K562 (cell line): Measurements from ENCODE around the gene EHD2. TPM values are rescaled to one million over a fixed set of nuclear protein-coding genes. Genes with fewer than 3 reads are reported as not detected.
A peak's percentile ranks its signal among the peaks of the same experiment; 100 is the strongest.

Source experiments
- ATAC-seq: fragments of 200-7000 bp; cut with Tn5 transposase; 3 replicates; pipeline ENCODE4 v1.9.1; 2020; ENCODE audit warnings: moderate library complexity
- BruUV-seq: library from RNA; stranded (reverse); fragments of 400-500 nt; replicated peaks from 2 replicates; lab custom pipeline; 2021; lab: Mats Ljungman, UMichigan
- CTCF ChIA-PET: fragments of 300-600 bp; formaldehyde crosslinking; extraction: SDS; loops from one replicate; lab custom pipeline; 2021; ENCODE audit warnings: low intra/inter-chr PET ratio; lab: Yijun Ruan, JAX
- POLR2A ChIA-PET: fragments of 300-600, 350-650 bp; sonication (Branson Sonifier 250); formaldehyde crosslinking; extraction: SDS; loops from one replicate; lab custom pipeline; 2021; ENCODE audit warnings: antibody characterized with exemption, inconsistent platforms; lab: Yijun Ruan, JAX
- DNase-seq, 4 experiments: peaks; one replicate each; pipeline versions ENCODE4 v3.0.0 to v3.0.0-alpha.2; 2011 to 2018; ENCODE audit warnings: low spot score in 3 of 4, mixed read lengths in 3 of 4; ENCODE audit errors: extremely low read depth in 1 of 4
- FAIRE-seq: peaks from 2 replicates; lab custom pipeline; 2011; peaks lifted over from hg19 to GRCh38; lab: Jason Lieb, UNC
- H2AFZ ChIP-seq: 2 replicates; pipeline ENCODE4 v1.6.0; 2011; ENCODE audit warnings: low read depth, low read length, control low read depth, inconsistent platforms
- H3K27ac ChIP-seq: fragments of 200-600 bp; 3 replicates; pipeline ENCODE4 v1.8.0; 2011; ENCODE audit warnings: low read depth, mild to moderate bottlenecking, control low read depth, inconsistent platforms, low read length, moderate library complexity, mixed read lengths; ENCODE audit errors: extremely low read depth
- H3K27me3 ChIP-seq, 2 experiments: fragments of 300-600 bp in 1 of 2; 2 replicates in 1 of 2; 3 replicates in 1 of 2; pipeline versions ENCODE4 v1.6.0 to v1.8.0; 2011; ENCODE audit warnings: inconsistent platforms in 2 of 2, low read length in 2 of 2, mild to moderate bottlenecking in 1 of 2, mixed read lengths in 1 of 2, moderate library complexity in 1 of 2; ENCODE audit not compliant: control insufficient read depth in 2 of 2, insufficient read depth in 2 of 2
- H3K36me3 ChIP-seq: fragments of 300-600 bp; 3 replicates; pipeline ENCODE4 v1.8.0; 2011; ENCODE audit warnings: mild to moderate bottlenecking, low read length, inconsistent platforms; ENCODE audit not compliant: control insufficient read depth, insufficient read depth
- H3K4me1 ChIP-seq, 2 experiments: fragments of 200-600 bp in 1 of 2; replicated peaks in 1 of 2; 2 replicates in 1 of 2; 3 replicates in 1 of 2; pipeline versions ENCODE4 v1.5.1 to v1.8.0; 2011; ENCODE audit warnings: inconsistent platforms in 2 of 2, low read length in 2 of 2, mild to moderate bottlenecking in 1 of 2, mixed read lengths in 1 of 2, moderate library complexity in 1 of 2; ENCODE audit not compliant: control insufficient read depth in 2 of 2, insufficient read depth in 2 of 2
- H3K4me2 ChIP-seq: 2 replicates; pipeline ENCODE4 v1.6.1; 2011; ENCODE audit warnings: low read length, control low read depth, inconsistent platforms, mixed read lengths; ENCODE audit not compliant: insufficient read depth
- H3K4me3 ChIP-seq: fragments of 200-600 bp; sonication (generic), shearing (Covaris generic); 2 replicates; pipeline ENCODE4 v1.5.1; 2016; ENCODE audit warnings: control low read depth, inconsistent platforms
- H3K79me2 ChIP-seq: fragments of 200-600 bp; 3 replicates; pipeline ENCODE4 v1.8.0; 2011; ENCODE audit warnings: low read length, inconsistent platforms; ENCODE audit not compliant: control insufficient read depth, insufficient read depth
- H3K9ac ChIP-seq, 2 experiments: 2 replicates each; pipeline versions ENCODE4 v1.6.0 to v1.6.1; 2011; ENCODE audit warnings: low read depth in 2 of 2, low read length in 2 of 2, control low read depth in 1 of 2, inconsistent platforms in 1 of 2, mild to moderate bottlenecking in 1 of 2, mixed read lengths in 1 of 2; ENCODE audit not compliant: insufficient read depth in 1 of 2
- H3K9me1 ChIP-seq: one replicate; pipeline ENCODE4 v1.6.0; 2011; ENCODE audit warnings: inconsistent platforms, mild to moderate bottlenecking, low read length, moderate library complexity; ENCODE audit not compliant: control insufficient read depth, insufficient read depth
- H3K9me3 ChIP-seq: replicated peaks from 2 replicates; pipeline ENCODE4 v1.5.1; 2011; ENCODE audit warnings: low read depth, low read length, inconsistent platforms; ENCODE audit not compliant: control insufficient read depth, insufficient read depth
- H4K20me1 ChIP-seq: replicated peaks from 2 replicates; pipeline ENCODE4 v1.6.1; 2011; ENCODE audit warnings: low read length, inconsistent platforms, mixed read lengths; ENCODE audit not compliant: control insufficient read depth, insufficient read depth
- ADNP ChIP-seq: fragments of 200-800 bp; sonication (Bioruptor generic); IDR thresholded peaks from 2 replicates; pipeline ENCODE4 v1.6.1; 2016; ENCODE audit warnings: missing genetic modification characterization, missing compliant biosample characterization
- CEBPG ChIP-seq, 3 experiments: fragments of 200-800 bp in 1 of 3; sonication (Bioruptor generic) in 1 of 3; sonication (generic) in 1 of 3; formaldehyde crosslinking in 1 of 3; IDR thresholded peaks in 2 of 3; conservative IDR thresholded peaks in 1 of 3; 2 replicates each; pipeline versions ENCODE4 v1.6.1 to v1.8.0; 2016 to 2022; ENCODE audit warnings: missing compliant biosample characterization in 2 of 3, missing genetic modification characterization in 2 of 3, mild to moderate bottlenecking in 1 of 3, missing genetic modification reagents in 1 of 3
- FOXA3 ChIP-seq, 2 experiments: fragments of 450-650 bp in 1 of 2; sonication (generic) in 1 of 2; formaldehyde crosslinking; IDR thresholded peaks in 1 of 2; conservative IDR thresholded peaks in 1 of 2; 2 replicates each; pipeline versions ENCODE4 v1.4.0 to v1.8.0; 2020 to 2022; ENCODE audit warnings: mild to moderate bottlenecking in 2 of 2, missing genetic modification reagents in 1 of 2
- FOXJ3 ChIP-seq: sonication (generic); formaldehyde crosslinking; IDR thresholded peaks from 2 replicates; pipeline ENCODE4 v1.4.0; 2020; ENCODE audit warnings: mild to moderate bottlenecking, missing genetic modification reagents
- GTF2F1 ChIP-seq: IDR thresholded peaks from 2 replicates; pipeline ENCODE4 v1.6.1; 2011; ENCODE audit warnings: low read depth, low read length, improper control_type of control experiment
- HLTF ChIP-seq: fragments of 450-650 bp; IDR thresholded peaks from 2 replicates; pipeline ENCODE4 v1.6.1; 2016
- KLF13 ChIP-seq: fragments of 450-650 bp; IDR thresholded peaks from 2 replicates; pipeline ENCODE4 v1.6.1; 2016; ENCODE audit warnings: missing genetic modification characterization, low read depth, mild to moderate bottlenecking, missing compliant biosample characterization, moderate library complexity, borderline replicate concordance
- KLF16 ChIP-seq: IDR thresholded peaks from 2 replicates; pipeline ENCODE4 v1.6.1; 2016; ENCODE audit warnings: antibody characterized with exemption
- MTA3 ChIP-seq: fragments of 450-650 bp; formaldehyde crosslinking; IDR thresholded peaks from 2 replicates; pipeline ENCODE4 v1.6.1; 2017; ENCODE audit warnings: mild to moderate bottlenecking, borderline replicate concordance
- PREB ChIP-seq: sonication (generic); formaldehyde crosslinking; IDR thresholded peaks from 2 replicates; pipeline ENCODE4 v1.8.1; 2023; ENCODE audit warnings: mild to moderate bottlenecking, missing genetic modification reagents
- RBM25 ChIP-seq: fragments of 200-400 bp; formaldehyde crosslinking; IDR thresholded peaks from 2 replicates; pipeline ENCODE4 v1.6.1; 2018; ENCODE audit warnings: low read length, low read depth, moderate library complexity; ENCODE audit not compliant: severe bottlenecking
- SMC3 ChIP-seq: conservative IDR thresholded peaks from 2 replicates; pipeline ENCODE4 v1.6.1; 2011; ENCODE audit warnings: low read depth, low read length, improper control_type of control experiment; ENCODE audit not compliant: insufficient read depth
- TAF15 ChIP-seq: fragments of 200-400 bp; formaldehyde crosslinking; IDR thresholded peaks from 2 replicates; pipeline ENCODE4 v1.6.1; 2017; ENCODE audit warnings: mild to moderate bottlenecking, low read depth, low read length, moderate library complexity
- YY1 ChIP-seq, 3 experiments: IDR thresholded peaks; 2 replicates each; pipeline ENCODE4 v1.6.1; 2011; ENCODE audit warnings: low read length in 2 of 3, mild to moderate bottlenecking in 2 of 3, moderate library complexity in 2 of 3, borderline replicate concordance in 1 of 3, control low read depth in 1 of 3, low read depth in 1 of 3; ENCODE audit not compliant: insufficient read depth in 3 of 3, insufficient replicate concordance in 2 of 3, control insufficient read depth in 1 of 3, insufficient read length in 1 of 3; ENCODE audit errors: extremely low read depth in 1 of 3
- ZC3H8 ChIP-seq: fragments of 450-650 bp; IDR thresholded peaks from 2 replicates; pipeline ENCODE4 v1.6.1; 2017
- ZNF830 ChIP-seq: fragments of 250-450 bp; sonication (Bioruptor Pico); IDR thresholded peaks from 2 replicates; pipeline ENCODE4 v1.5.0; 2021; ENCODE audit warnings: mild to moderate bottlenecking
- WGBS: fragments of 100-300 bp; shearing (Covaris generic); methylation state at CpG from one replicate; pipeline ENCODE4 v1.1.6; 2016; ENCODE audit warnings: low coverage, mixed read lengths; ENCODE audit not compliant: insufficient coverage; ENCODE audit errors: missing lambda C conversion rate; 5-methylcytosine and 5-hydroxymethylcytosine counted together
- in situ Hi-C: fragments of 300-500 bp; cut with MboI; formaldehyde crosslinking; loops from 4 replicates; pipeline ENCODE4 v1.15.0; 2018; ENCODE audit warnings: inconsistent platforms, mixed read lengths
- intact Hi-C: fragments of 100-400 bp; cut with micrococcal nuclease; formaldehyde crosslinking; loops from 2 replicates; pipeline ENCODE4 v1.14.2; 2022
- polyA plus RNA-seq, 8 experiments: library from polyadenylated mRNA; depleted of rRNA in 4 of 8; stranded (reverse) in 5 of 8; unstranded in 3 of 8; fragments of >200 nt; fragmentation: Nextera tagmentation in 2 of 8; fragmentation: Illumina TruSeq in 1 of 8; extraction: Ambion mirVana in 2 of 8; extraction: Trizol in 1 of 8; gene quantifications; 2 replicates each; pipeline versions ENCODE4 v1.2.1 to v1.2.3, GENCODE V29; 2011 to 2014; ENCODE audit warnings: inconsistent platforms in 1 of 8, missing spikeins in 1 of 8
- total RNA-seq, 7 experiments: library from RNA; depleted of rRNA in 6 of 7; stranded (reverse); fragments of >200 nt in 6 of 7; fragmentation: Illumina TruSeq in 2 of 7; extraction: Trizol in 2 of 7; gene quantifications; 2 replicates each; pipeline versions ENCODE4 v1.2.1 to v1.2.3, GENCODE V29; 2011 to 2021; ENCODE audit warnings: low replicate concordance in 1 of 7

EHD2 gene
- total and polyA plus RNA-seq, 9 of the 15 experiments (the other 6 are each of a cell fraction or from before 2014, with no cell fraction given) = 1.7 to 32.2 (median 3.0) TPM

DNA sequence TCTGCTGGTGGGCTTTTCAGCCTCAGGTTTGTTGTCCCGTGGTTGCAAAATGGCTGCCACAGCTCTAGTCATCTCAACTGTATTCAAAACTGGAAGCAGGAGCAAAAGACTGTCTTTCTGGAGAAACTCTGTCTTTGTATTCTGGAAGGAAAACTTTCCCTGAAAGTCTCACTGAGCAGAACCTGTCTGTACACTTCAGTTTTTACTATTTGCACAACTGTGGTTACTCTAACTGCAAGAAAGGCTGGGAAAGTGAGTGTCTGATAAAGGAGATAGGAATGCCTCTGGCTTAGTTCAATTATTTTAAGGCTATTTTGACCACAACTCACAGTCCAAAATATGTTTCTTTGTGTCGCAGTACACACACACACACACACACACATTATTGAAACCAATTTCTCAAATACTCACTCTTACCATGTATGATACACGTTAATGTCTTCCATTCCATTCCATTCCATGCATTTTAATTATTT, 49.7 kb upstream of the EHD2 start:
- intact Hi-C loops = no loop called here
- FAIRE-seq = no peak
- Histone ChIP-seq H3K4me1 (peaks cover 22% of the 10 kb centered on the region in 2 experiments), H4K20me1 (peaks cover 14% of the 10 kb centered on the region), H3K9ac (0 out of 4 replicates have a peak overlapping the region, but pooled peaks of 1 of the 2 experiments have one; percentile 4), H3K27me3 (no peaks in the 10 kb centered on the region), H3K4me2 (peak overlapping the region; percentile 62), H2AFZ (no peak overlapping the region), H3K27ac (peak overlapping the region; percentile 48; the same call in 2 of the 3 replicates), H3K79me2 (peaks cover 7% of the 10 kb centered on the region; the same call in 2 of the 3 replicates), H3K9me3 (no peaks in the 10 kb centered on the region), H3K36me3 (0 out of 3 replicates have a peak, but pooled peaks cover 6% of the 10 kb centered on the region), H3K4me3 (no peak overlapping the region), H3K9me1 (peaks cover 3% of the 10 kb centered on the region)
- peak; percentile 43 for ATAC-seq
- POLR2A ChIA-PET = interaction anchor here (0.5 to 1.1 kb wide), 3 partner anchors 11 to 95 kb away, joined by 3 to 7 read pairs (median 3); no protein-coding TSS in a partner anchor
- BruUV-seq = no TSS peak
- 19% methylated on average over 3 of the region's 3 CpGs for WGBS
- in situ Hi-C loops = no loop called here
- CTCF ChIA-PET = no interaction called here
- TF ChIP-seq FOXJ3 (CRISPR knock-in tag) (no peak), YY1 (IDR thresholded peaks at IDR 0.05; ENCODE audit: borderline replicate concordance in 1 of 3, control insufficient read depth in 1 of 3, extremely low read depth in 1 of 3, insufficient read depth in 3 of 3, insufficient read length in 1 of 3, insufficient replicate concordance in 2 of 3, low read depth in 1 of 3, low read length in 2 of 3) (peak in 2 of 3 experiments; percentile 11 to 83), KLF16 (no peak), SMC3 (no peak), FOXA3 (CRISPR knock-in tag; conservative IDR thresholded peaks at IDR 0.05 in 1 of 2, IDR thresholded peaks at IDR 0.05 in 1 of 2) (0 out of 4 replicates have a peak, but pooled peaks of 1 of the 2 experiments have one; percentile 36), GTF2F1 (no peak), ZNF830 (no peak), HLTF (peak; percentile 37; the same call in 1 of the 2 replicates), ZC3H8 (no peak), KLF13 (tag) (no peak), ADNP (tag) (peak; percentile 40; the same call in 1 of the 2 replicates), PREB (CRISPR knock-in tag) (no peak), CEBPG (CRISPR knock-in tag; IDR thresholded peaks at IDR 0.05) (no peak), CEBPG (tag; conservative IDR thresholded peaks at IDR 0.05 in 1 of 2, IDR thresholded peaks at IDR 0.05 in 1 of 2) (no peak), TAF15 (no peak), MTA3 (no peak), RBM25 (peak; percentile 82)
- DNase-seq = no peak
